ENCODE data around the gene GPR153.
A peak's percentile ranks its signal among the peaks of the same experiment; 100 is the strongest.
"Not testable (repeated sequence)": the region's sequence is repeated elsewhere in the genome, so short reads cannot be mapped to it uniquely, and the experiment has no call there.

Gene GPR153

DNA sequence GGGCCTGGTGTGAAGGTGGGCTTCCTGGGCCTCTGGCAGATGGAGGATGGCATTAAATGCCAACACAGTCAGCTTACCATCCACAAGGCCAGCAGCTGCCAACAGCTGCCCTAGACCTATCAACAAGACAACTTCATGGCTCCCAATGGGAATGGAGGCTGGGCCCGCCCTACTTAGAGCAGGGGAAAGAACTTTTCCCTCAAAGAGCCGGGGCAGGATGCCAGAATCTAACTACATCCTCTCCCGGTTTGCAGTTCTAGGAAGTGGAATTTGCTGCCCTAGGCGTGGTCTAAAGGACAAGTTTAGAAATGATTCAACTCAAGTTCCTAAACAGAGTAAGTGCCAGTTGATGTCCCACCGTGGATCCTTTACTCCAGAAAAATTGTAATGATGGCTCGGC, 38.3 kb downstream of the GPR153 start:
- Histone ChIP-seq H3K9me3 (ENCODE audit: control insufficient read depth, low read length) (no peaks in the 10 kb centered on the region), H2BK12ac (ENCODE audit: low read length in 2 of 2) (no peak overlapping the region), H3K4me3 (ENCODE audit: insufficient read depth in 1 of 2, low read depth in 1 of 2, low read length in 2 of 2) (no peak overlapping the region), H3K27ac (ENCODE audit: low read length, poor library complexity, severe bottlenecking) (no peak overlapping the region), H3K4ac (ENCODE audit: low read depth in 1 of 2, low read length in 2 of 2) (no peak overlapping the region), H3K9ac (ENCODE audit: low read length) (no peak overlapping the region), H3K27me3 (ENCODE audit: control insufficient read depth in 1 of 2, insufficient read depth in 1 of 2, low read length in 2 of 2) (no peaks in the 10 kb centered on the region), H2AK5ac (ENCODE audit: low read length, severe bottlenecking) (no peak overlapping the region), H3K79me1 (replicated peaks; ENCODE audit: low read length, poor library complexity, severe bottlenecking) (peaks cover 14% of the 10 kb centered on the region), H2BK120ac (ENCODE audit: low read depth, low read length) (no peak overlapping the region), H4K91ac (ENCODE audit: low read length) (no peak overlapping the region), H3K36me3 (ENCODE audit: control insufficient read depth in 1 of 2, insufficient read depth in 2 of 2, low read depth in 1 of 2, low read length in 2 of 2) (peaks cover 40 to 50% of the 10 kb centered on the region in 2 experiments), H3K14ac (ENCODE audit: low read length in 2 of 2) (no peak overlapping the region), H3K4me1 (ENCODE audit: control insufficient read depth, insufficient read depth, low read depth, low read length) (peaks cover 19% of the 10 kb centered on the region), H3K18ac (ENCODE audit: low read depth in 1 of 2, low read length in 2 of 2) (no peak overlapping the region), H2BK5ac (ENCODE audit: low read depth, low read length, poor library complexity, severe bottlenecking) (no peak overlapping the region), H3K23ac (ENCODE audit: low read length in 2 of 2) (no peak overlapping the region), H3K4me2 (ENCODE audit: low read length, poor library complexity, severe bottlenecking) (no peak overlapping the region), H4K8ac (ENCODE audit: low read length) (no peak overlapping the region), H2BK15ac (ENCODE audit: low read depth, poor library complexity, severe bottlenecking) (no peak overlapping the region), H2AFZ (ENCODE audit: low read depth, low read length) (no peak overlapping the region)
- WGBS, result 91% methylated on average over 6 of the region's 6 CpGs
- no peak for DNase-seq

DNA sequence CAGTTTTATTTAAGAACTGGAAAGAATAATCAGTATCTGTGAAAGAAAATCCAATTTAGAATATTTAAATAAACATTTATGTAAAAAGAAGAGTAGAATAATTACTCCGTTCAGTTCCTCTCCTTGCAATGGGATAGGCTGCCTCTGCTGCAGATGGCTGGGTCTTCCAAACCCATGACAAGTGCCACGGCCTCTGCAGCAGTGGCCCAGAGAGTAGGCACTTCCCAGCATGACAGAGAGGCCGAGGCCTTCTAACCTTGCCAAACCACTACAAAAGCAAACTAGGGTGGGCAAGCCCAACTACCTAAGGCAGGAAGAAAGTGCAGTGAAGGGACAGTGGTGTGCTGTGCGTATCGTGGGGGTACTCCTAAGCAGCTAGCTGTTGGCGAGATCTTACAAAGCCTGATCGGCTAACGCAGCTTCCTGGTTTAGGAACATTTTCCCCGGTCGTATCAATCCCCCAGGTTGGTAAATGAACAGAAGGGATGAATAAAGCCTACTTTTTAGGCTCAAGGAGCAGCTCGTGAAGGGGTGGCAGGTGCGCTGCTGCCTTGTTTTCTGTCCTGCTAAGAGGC, 39.6 kb downstream of the GPR153 start:
- Histone ChIP-seq H4K91ac (ENCODE audit: low read length) (no peak overlapping the region), H2BK120ac (ENCODE audit: low read depth, low read length) (no peak overlapping the region), H2AK5ac (ENCODE audit: low read length, severe bottlenecking) (no peak overlapping the region), H2BK12ac (ENCODE audit: low read length in 2 of 2) (no peak overlapping the region), H3K23ac (ENCODE audit: low read length in 2 of 2) (no peak overlapping the region), H3K27ac (ENCODE audit: low read length, poor library complexity, severe bottlenecking) (no peak overlapping the region), H3K9me3 (ENCODE audit: control insufficient read depth, low read length) (no peaks in the 10 kb centered on the region), H2BK15ac (ENCODE audit: low read depth, poor library complexity, severe bottlenecking) (no peak overlapping the region), H3K4ac (ENCODE audit: low read depth in 1 of 2, low read length in 2 of 2) (no peak overlapping the region), H3K4me1 (ENCODE audit: control insufficient read depth, insufficient read depth, low read depth, low read length) (peaks cover 19% of the 10 kb centered on the region), H3K4me3 (ENCODE audit: insufficient read depth in 1 of 2, low read depth in 1 of 2, low read length in 2 of 2) (no peak overlapping the region), H2AFZ (ENCODE audit: low read depth, low read length) (no peak overlapping the region), H3K27me3 (ENCODE audit: control insufficient read depth in 1 of 2, insufficient read depth in 1 of 2, low read length in 2 of 2) (no peaks in the 10 kb centered on the region), H4K8ac (ENCODE audit: low read length) (peak overlapping the region; percentile 46), H3K36me3 (ENCODE audit: control insufficient read depth in 1 of 2, insufficient read depth in 2 of 2, low read depth in 1 of 2, low read length in 2 of 2) (peaks cover 37 to 40% of the 10 kb centered on the region in 2 experiments), H3K4me2 (ENCODE audit: low read length, poor library complexity, severe bottlenecking) (no peak overlapping the region), H3K79me1 (replicated peaks; ENCODE audit: low read length, poor library complexity, severe bottlenecking) (peaks cover 11% of the 10 kb centered on the region), H3K14ac (ENCODE audit: low read length in 2 of 2) (no peak overlapping the region), H2BK5ac (ENCODE audit: low read depth, low read length, poor library complexity, severe bottlenecking) (no peak overlapping the region), H3K18ac (ENCODE audit: low read depth in 1 of 2, low read length in 2 of 2) (no peak overlapping the region), H3K9ac (ENCODE audit: low read length) (no peak overlapping the region)
- 89% methylated on average over 11 of the region's 12 CpGs for WGBS
- DNase-seq, result no peak

DNA sequence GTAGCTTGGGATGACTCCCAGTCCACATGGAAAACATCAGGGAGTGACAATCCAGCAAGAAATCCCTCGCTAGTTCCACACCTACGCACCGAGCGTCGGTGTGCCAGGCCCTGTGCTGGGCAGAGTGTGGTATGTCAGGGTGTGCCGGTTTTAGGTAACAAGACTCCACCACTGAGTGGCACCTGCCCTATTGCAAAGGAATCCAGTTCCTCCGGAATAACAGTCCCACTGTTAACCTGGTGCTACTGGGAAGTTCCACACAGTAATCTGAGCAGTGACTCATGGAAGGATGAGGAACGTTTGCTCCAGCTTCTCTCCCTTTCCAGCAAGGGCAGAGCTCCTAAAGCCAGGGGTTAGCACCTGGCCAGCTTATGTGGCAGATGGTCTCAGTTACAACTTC, 40.7 kb downstream of the GPR153 start:
- Histone ChIP-seq H3K9me3 (ENCODE audit: control insufficient read depth, low read length) (no peaks in the 10 kb centered on the region), H3K9ac (ENCODE audit: low read length) (no peak overlapping the region), H2BK15ac (ENCODE audit: low read depth, poor library complexity, severe bottlenecking) (no peak overlapping the region), H2AK5ac (ENCODE audit: low read length, severe bottlenecking) (no peak overlapping the region), H3K36me3 (ENCODE audit: control insufficient read depth in 1 of 2, insufficient read depth in 2 of 2, low read depth in 1 of 2, low read length in 2 of 2) (peaks cover 29 to 31% of the 10 kb centered on the region in 2 experiments), H2BK120ac (ENCODE audit: low read depth, low read length) (no peak overlapping the region), H2BK12ac (ENCODE audit: low read length in 2 of 2) (no peak overlapping the region), H3K14ac (ENCODE audit: low read length in 2 of 2) (no peak overlapping the region), H3K27me3 (ENCODE audit: control insufficient read depth in 1 of 2, insufficient read depth in 1 of 2, low read length in 2 of 2) (no peaks in the 10 kb centered on the region), H2BK5ac (ENCODE audit: low read depth, low read length, poor library complexity, severe bottlenecking) (no peak overlapping the region), H3K4me2 (ENCODE audit: low read length, poor library complexity, severe bottlenecking) (no peak overlapping the region), H4K91ac (ENCODE audit: low read length) (no peak overlapping the region), H3K23ac (ENCODE audit: low read length in 2 of 2) (no peak overlapping the region), H3K4me3 (ENCODE audit: insufficient read depth in 1 of 2, low read depth in 1 of 2, low read length in 2 of 2) (no peak overlapping the region), H3K79me1 (replicated peaks; ENCODE audit: low read length, poor library complexity, severe bottlenecking) (peaks cover 5% of the 10 kb centered on the region), H3K4me1 (ENCODE audit: control insufficient read depth, insufficient read depth, low read depth, low read length) (peaks cover 19% of the 10 kb centered on the region), H3K4ac (ENCODE audit: low read depth in 1 of 2, low read length in 2 of 2) (no peak overlapping the region), H2AFZ (ENCODE audit: low read depth, low read length) (no peak overlapping the region), H3K27ac (ENCODE audit: low read length, poor library complexity, severe bottlenecking) (no peak overlapping the region), H3K18ac (ENCODE audit: low read depth in 1 of 2, low read length in 2 of 2) (no peak overlapping the region), H4K8ac (ENCODE audit: low read length) (no peak overlapping the region)
- WGBS, result 86% methylated on average over 8 of the region's 8 CpGs
- no peak for DNase-seq

DNA sequence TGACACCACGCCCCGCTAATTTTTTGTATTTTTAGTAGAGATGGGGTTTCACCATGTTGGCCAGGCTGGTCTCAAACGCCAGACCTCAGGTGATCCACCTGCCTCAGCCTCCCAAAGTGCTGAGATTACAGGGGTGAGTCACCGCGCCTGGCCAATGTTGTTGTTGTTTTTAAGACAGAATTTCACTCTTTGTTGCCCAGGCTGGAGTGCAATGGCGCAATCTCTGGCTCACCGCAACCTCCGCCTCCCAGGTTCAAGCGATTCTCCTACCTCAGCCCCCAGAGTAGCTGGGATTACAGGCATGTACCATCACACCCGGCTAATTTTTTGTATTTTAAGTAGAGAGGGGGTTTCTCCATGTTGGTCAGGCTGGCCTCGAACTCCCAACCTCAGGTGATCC, 41.3 kb downstream of the GPR153 start:
- H3K9ac ChIP-seq (ENCODE audit: low read length), result not testable (repeated sequence)

More for the DNA sequence above, 41.3 kb downstream of the GPR153 start:
- not testable (repeated sequence) for H3K4me2 ChIP-seq (ENCODE audit: low read length, poor library complexity, severe bottlenecking); H2AFZ ChIP-seq (ENCODE audit: low read depth, low read length); H3K27ac ChIP-seq (ENCODE audit: low read length, poor library complexity, severe bottlenecking); H3K27me3 ChIP-seq (ENCODE audit: control insufficient read depth in 1 of 2, insufficient read depth in 1 of 2, low read length in 2 of 2); H2AK5ac ChIP-seq (ENCODE audit: low read length, severe bottlenecking); H3K9me3 ChIP-seq (ENCODE audit: control insufficient read depth, low read length); H2BK5ac ChIP-seq (ENCODE audit: low read depth, low read length, poor library complexity, severe bottlenecking); DNase-seq; H2BK12ac ChIP-seq (ENCODE audit: low read length in 2 of 2); H2BK120ac ChIP-seq (ENCODE audit: low read depth, low read length); H3K4ac ChIP-seq (ENCODE audit: low read depth in 1 of 2, low read length in 2 of 2); H3K23ac ChIP-seq (ENCODE audit: low read length in 2 of 2); H3K14ac ChIP-seq (ENCODE audit: low read length in 2 of 2); H4K91ac ChIP-seq (ENCODE audit: low read length); H3K4me3 ChIP-seq (ENCODE audit: insufficient read depth in 1 of 2, low read depth in 1 of 2, low read length in 2 of 2); H2BK15ac ChIP-seq (ENCODE audit: low read depth, poor library complexity, severe bottlenecking); H4K8ac ChIP-seq (ENCODE audit: low read length); H3K18ac ChIP-seq (ENCODE audit: low read depth in 1 of 2, low read length in 2 of 2); H3K79me1 ChIP-seq (replicated peaks; ENCODE audit: low read length, poor library complexity, severe bottlenecking)
- Histone ChIP-seq H3K36me3 (ENCODE audit: control insufficient read depth in 1 of 2, insufficient read depth in 2 of 2, low read depth in 1 of 2, low read length in 2 of 2) (peaks cover 23 to 25% of the 10 kb centered on the region in 2 experiments), H3K4me1 (ENCODE audit: control insufficient read depth, insufficient read depth, low read depth, low read length) (peaks cover 13% of the 10 kb centered on the region)
- 94% methylated on average over 11 of the region's 11 CpGs for WGBS
